Astrocyte (in vitro differentiated cells and primary cell): Measurements from ENCODE around the gene EGLN2.
"Not testable (repeated sequence)": the region's sequence is repeated elsewhere in the genome, so short reads cannot be mapped to it uniquely, and the experiment has no call there.

Experiments used
- EZH2 ChIP-seq: IDR thresholded peaks from 2 replicates; pipeline ENCODE4 v1.6.1; 2012; ENCODE audit warnings: mild to moderate bottlenecking, low read length, inconsistent platforms; ENCODE audit not compliant: insufficient read depth
- TF ChIP-seq, protein P1 (sequence below): IDR thresholded peaks from 2 replicates; pipeline ENCODE4 v1.5.1; 2011; ENCODE audit warnings: low read depth, mild to moderate bottlenecking, inconsistent platforms, low read length, moderate library complexity; ENCODE audit not compliant: insufficient read depth

DNA sequence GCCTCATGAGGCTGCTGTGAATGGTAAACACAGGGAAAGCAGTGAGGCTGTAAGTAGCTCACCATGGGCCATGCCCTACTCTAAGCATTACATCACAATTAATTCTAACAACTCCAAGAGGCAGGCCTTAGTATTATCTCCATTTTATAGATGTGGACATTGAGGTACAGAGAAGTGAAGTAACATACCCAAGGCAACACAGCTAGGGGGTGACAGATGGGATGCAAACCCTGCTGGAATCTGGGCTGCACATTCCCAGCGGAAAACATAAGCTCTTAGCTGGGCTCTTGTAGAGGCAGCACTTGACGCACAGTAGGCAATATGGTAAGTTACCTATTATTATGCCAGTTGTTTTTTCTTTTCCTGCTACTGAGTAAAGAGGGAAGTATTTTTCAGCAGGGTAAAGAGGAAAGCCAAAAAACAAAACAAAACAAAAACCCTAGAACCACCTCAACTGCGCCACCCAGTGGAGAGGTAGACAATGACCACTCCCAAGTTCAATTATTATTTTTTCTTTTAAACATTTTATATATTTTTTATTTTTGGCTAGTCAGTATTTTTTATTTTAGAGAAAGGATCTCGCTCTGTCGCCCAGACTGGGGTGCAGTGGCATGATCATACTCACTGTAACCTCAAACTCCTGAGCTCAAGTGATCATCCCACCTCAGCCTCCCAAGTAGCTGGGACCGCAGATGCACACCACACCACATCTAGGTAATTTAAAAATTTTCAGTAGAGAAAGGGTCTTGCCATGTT is 20.7 kb downstream of the EGLN2 start:
- TF ChIP-seq, protein P1, sequence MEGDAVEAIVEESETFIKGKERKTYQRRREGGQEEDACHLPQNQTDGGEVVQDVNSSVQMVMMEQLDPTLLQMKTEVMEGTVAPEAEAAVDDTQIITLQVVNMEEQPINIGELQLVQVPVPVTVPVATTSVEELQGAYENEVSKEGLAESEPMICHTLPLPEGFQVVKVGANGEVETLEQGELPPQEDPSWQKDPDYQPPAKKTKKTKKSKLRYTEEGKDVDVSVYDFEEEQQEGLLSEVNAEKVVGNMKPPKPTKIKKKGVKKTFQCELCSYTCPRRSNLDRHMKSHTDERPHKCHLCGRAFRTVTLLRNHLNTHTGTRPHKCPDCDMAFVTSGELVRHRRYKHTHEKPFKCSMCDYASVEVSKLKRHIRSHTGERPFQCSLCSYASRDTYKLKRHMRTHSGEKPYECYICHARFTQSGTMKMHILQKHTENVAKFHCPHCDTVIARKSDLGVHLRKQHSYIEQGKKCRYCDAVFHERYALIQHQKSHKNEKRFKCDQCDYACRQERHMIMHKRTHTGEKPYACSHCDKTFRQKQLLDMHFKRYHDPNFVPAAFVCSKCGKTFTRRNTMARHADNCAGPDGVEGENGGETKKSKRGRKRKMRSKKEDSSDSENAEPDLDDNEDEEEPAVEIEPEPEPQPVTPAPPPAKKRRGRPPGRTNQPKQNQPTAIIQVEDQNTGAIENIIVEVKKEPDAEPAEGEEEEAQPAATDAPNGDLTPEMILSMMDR, result peak; percentile 73
- not testable (repeated sequence) for TF ChIP-seq EZH2
